ENCODE measurements around the gene C17orf113. TPM values are rescaled to one million over a fixed set of nuclear protein-coding genes. Genes with fewer than 3 reads are reported as not detected.

Gene C17orf113
- polyA plus RNA-seq, 6 donors from 2014 or later, result 0.13 to 0.87 (median 0.58) TPM

- Mint-ChIP-seq H3K27me3 (peaks cover 0 to 15% (median 12%) of the 10 kb centered on the region in 3 donors), H3K27ac (peak overlapping the region in 1 of 6 donors; percentile 3), H3K4me1 (peaks cover 2 to 5% (median 5%) of the 10 kb centered on the region in 3 donors), H3K36me3 (no peaks in the 10 kb centered on the region), H3K4me3 (no peak overlapping the region), H3K9me3 (no peaks in the 10 kb centered on the region)
- ATAC-seq (ENCODE audit: low read depth in 2 of 2) (no peak), DNase-seq (no peak)
Measured at GRCh38 chr17:42045719-42046118, 4.7 kb downstream of the C17orf113 start.

DNA sequence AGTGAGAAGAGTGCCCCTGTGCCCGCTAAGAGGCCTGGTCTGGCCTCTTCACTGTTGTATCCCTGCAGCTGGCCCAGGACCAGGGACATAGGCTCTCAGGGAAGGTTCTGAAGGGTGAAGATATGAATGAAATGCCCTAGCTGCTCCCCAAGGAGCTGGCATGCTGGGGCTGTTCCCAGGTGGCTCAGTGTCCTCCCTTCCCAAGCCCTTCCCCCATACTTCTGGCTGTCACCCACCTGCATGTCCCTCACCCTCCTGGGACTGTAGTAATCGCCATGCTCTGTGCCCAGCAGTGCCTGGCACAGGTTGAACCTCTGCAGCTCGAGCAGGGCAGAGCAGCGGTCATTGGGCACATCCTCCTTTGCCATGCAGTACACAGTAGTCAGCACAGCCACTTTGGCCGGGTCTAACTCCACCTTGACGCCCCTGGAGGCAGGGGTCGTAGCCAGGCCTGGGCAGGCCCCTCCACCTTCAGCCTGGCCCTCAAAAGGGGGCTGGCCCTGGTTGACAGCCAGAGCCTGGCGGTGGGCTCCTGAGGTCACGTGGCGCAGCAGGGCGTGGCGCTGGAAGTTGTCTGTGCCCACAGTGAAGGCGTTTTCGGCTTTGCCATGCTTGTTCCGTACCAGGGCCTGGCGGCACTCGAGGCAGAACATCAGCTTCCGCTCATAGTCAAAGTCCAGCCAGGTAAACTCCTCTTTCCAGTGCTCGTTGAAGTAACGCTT, 7.6 kb downstream of the C17orf113 start:
- H3K27me3 Mint-ChIP-seq, result peaks cover 0 to 7% (median 6%) of the 10 kb centered on the region in 3 donors
- no peak overlapping the region for H3K4me3 Mint-ChIP-seq
- no peak overlapping the region for H3K27ac Mint-ChIP-seq
- DNase-seq (no peak), ATAC-seq (ENCODE audit: low read depth in 2 of 2) (no peak)
- no peaks in the 10 kb centered on the region for H3K36me3 Mint-ChIP-seq
- H3K4me1 Mint-ChIP-seq, result no peaks in the 10 kb centered on the region
- no peaks in the 10 kb centered on the region for H3K9me3 Mint-ChIP-seq

- Mint-ChIP-seq H3K36me3 (no peaks in the 10 kb centered on the region), H3K9me3 (no peaks in the 10 kb centered on the region), H3K27me3 (peaks cover 0 to 14% (median 10%) of the 10 kb centered on the region in 3 donors), H3K4me3 (no peak overlapping the region), H3K27ac (peak overlapping the region in 2 of 6 donors; percentile 39 to 46), H3K4me1 (no peaks in the 10 kb centered on the region)
- DNase-seq (no peak), ATAC-seq (ENCODE audit: low read depth in 2 of 2) (no peak)
Measured at GRCh38 chr17:42041619-42042018, 8.8 kb downstream of the C17orf113 start.

GRCh38 chr17:42040818-42041217, 9.6 kb downstream of the C17orf113 start:
- no peak overlapping the region for H3K27ac Mint-ChIP-seq

DNA sequence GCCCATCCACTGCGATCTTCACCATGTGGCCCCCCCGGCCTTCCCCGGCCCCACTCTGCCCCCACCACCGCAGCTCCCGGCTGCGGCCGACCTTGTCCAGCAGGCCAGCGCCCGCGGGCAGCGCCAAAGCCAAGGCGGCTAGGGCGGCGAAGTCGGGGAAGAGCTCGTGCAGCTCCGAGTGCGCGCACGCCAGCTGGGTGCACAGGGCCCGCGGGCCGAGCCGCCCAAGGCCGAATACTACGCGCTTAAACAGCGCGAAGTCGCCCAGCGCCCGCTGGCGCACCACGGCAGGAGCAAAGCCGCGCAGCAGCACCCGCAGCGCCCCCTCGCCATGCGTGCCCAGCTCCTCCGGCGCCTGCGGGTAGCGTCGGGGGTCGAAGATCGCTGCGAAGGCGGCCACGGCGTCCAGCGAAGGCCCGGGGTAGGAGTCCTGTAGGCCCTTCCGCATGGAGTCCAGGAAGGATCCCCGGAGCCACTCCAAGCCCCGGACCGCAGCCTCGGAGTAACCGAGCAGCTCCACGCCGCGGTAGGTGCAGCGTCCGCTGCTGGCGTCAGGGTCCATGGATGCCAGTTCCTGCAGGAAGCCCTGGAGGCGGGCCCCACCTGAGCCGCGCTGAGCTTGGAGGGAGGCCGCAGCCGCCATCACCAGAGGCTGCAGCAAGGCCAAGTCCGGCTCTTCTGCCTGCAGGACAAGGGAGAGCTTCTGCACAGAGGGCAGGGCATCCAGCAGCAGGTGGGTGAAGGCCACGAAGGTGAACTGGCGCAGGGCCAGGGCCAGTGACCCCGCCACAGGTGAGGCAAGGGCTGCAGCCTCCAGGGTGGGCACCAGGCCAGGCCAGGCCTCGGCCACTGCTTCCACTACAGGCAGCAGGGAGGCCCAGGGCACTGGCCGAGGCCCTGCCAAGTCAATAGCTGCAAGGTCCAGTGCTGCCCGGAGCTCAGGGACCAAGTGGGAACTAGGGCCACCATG, 10.3 kb downstream of the C17orf113 start:
- Mint-ChIP-seq H3K9me3 (no peaks in the 10 kb centered on the region), H3K27ac (no peak overlapping the region), H3K4me1 (no peaks in the 10 kb centered on the region), H3K27me3 (peaks cover 0 to 14% (median 10%) of the 10 kb centered on the region in 3 donors), H3K4me3 (no peak overlapping the region), H3K36me3 (no peaks in the 10 kb centered on the region)
- DNase-seq, result no peak
- no peak for ATAC-seq (ENCODE audit: low read depth in 2 of 2)

More at GRCh38 chr17:42040818-42041217, 9.6 kb downstream of the C17orf113 start:
- no peak for DNase-seq
- ATAC-seq (ENCODE audit: low read depth in 2 of 2), result no peak
- Mint-ChIP-seq H3K4me1 (no peaks in the 10 kb centered on the region), H3K4me3 (no peak overlapping the region), H3K9me3 (no peaks in the 10 kb centered on the region), H3K36me3 (no peaks in the 10 kb centered on the region), H3K27me3 (peaks cover 0 to 14% (median 10%) of the 10 kb centered on the region in 3 donors)

DNA sequence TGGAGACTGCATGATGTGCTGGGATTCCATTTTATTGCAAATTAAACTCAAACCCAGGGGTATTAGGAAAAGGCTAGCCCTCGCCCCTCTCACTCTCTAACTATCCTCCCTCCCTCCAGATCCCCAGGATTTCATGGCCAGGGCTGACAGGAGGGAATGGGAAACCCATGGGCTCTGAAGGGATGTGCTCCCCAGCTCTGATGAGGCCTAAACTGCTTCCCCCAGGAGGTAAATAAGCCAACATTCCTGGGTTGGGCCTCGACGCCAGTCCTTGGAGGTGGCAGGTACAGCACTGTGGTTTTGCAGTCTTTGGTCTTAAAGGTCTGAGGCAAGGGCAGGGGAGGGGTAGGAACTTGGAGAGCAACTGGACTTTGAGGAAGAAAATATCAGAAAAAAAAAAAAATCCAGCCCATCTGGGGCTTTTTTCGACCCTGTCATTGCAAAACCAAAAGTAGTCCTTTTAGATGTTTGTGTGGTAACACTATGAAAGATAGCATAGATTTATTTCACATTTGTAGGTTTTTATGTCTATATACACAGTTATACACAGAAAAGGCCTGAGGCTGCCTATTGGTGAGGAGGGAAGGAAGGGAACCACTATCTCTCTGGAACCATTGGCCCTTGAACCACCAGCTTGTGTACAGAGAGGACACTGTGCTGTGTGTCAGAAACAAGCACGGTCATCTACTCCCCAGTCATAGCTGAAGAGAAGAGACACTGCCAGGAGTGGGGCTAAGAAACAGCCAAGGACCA, 12.0 kb downstream of the C17orf113 start:
- H3K9me3 Mint-ChIP-seq, result no peaks in the 10 kb centered on the region
- no peak for ATAC-seq (ENCODE audit: low read depth in 2 of 2)
- DNase-seq, result no peak
- H3K27me3 Mint-ChIP-seq, result peaks cover 0 to 14% (median 10%) of the 10 kb centered on the region in 3 donors
- no peaks in the 10 kb centered on the region for H3K36me3 Mint-ChIP-seq
- no peak overlapping the region for H3K4me3 Mint-ChIP-seq
- no peaks in the 10 kb centered on the region for H3K4me1 Mint-ChIP-seq
- H3K27ac Mint-ChIP-seq, result no peak overlapping the region

- no peak for ATAC-seq (ENCODE audit: low read depth in 2 of 2)
Measured at GRCh38 chr17:42034059-42034458, 16.3 kb downstream of the C17orf113 start.

GRCh38 chr17:42031584-42031983, 18.8 kb downstream of the C17orf113 start:
- H3K27me3 Mint-ChIP-seq, result no peaks in the 10 kb centered on the region
- no peak overlapping the region for H3K27ac Mint-ChIP-seq
- ATAC-seq (ENCODE audit: low read depth in 2 of 2) (no peak), DNase-seq (no peak)
- no peaks in the 10 kb centered on the region for H3K9me3 Mint-ChIP-seq
- H3K36me3 Mint-ChIP-seq, result no peaks in the 10 kb centered on the region
- H3K4me1 Mint-ChIP-seq, result peaks cover 0 to 6% (median 0%) of the 10 kb centered on the region in 3 donors
- H3K4me3 Mint-ChIP-seq, result no peak overlapping the region

More at GRCh38 chr17:42034059-42034458, 16.3 kb downstream of the C17orf113 start:
- no peak for DNase-seq
- no peaks in the 10 kb centered on the region for H3K9me3 Mint-ChIP-seq
- H3K27ac Mint-ChIP-seq, result peak overlapping the region in 2 of 6 donors; percentile 14 to 60
- no peaks in the 10 kb centered on the region for H3K4me1 Mint-ChIP-seq
- no peak overlapping the region for H3K4me3 Mint-ChIP-seq
- peaks cover 0 to 14% (median 10%) of the 10 kb centered on the region in 3 donors for H3K27me3 Mint-ChIP-seq
- no peaks in the 10 kb centered on the region for H3K36me3 Mint-ChIP-seq

GRCh38 chr17:42028791-42029127, 21.6 kb downstream of the C17orf113 start:
- H3K9me3 Mint-ChIP-seq, result no peaks in the 10 kb centered on the region
- ATAC-seq (ENCODE audit: low read depth in 2 of 2) (no peak), DNase-seq (no peak)
- peaks cover 0 to 8% of the 10 kb centered on the region in 2 donors for H3K36me3 Mint-ChIP-seq
- peaks cover 13 to 16% (median 15%) of the 10 kb centered on the region in 3 donors for H3K4me1 Mint-ChIP-seq
- H3K27ac Mint-ChIP-seq, result peak overlapping the region in 2 of 6 donors; percentile 72 to 86
- H3K27me3 Mint-ChIP-seq, result no peaks in the 10 kb centered on the region
- no peak overlapping the region for H3K4me3 Mint-ChIP-seq

GRCh38 chr17:42027961-42028790, 22.2 kb downstream of the C17orf113 start:
- no peak for DNase-seq
- no peak overlapping the region for H3K4me3 Mint-ChIP-seq
- H3K9me3 Mint-ChIP-seq, result no peaks in the 10 kb centered on the region
- ATAC-seq (ENCODE audit: low read depth in 2 of 2), result no peak
- no peaks in the 10 kb centered on the region for H3K27me3 Mint-ChIP-seq
- peaks cover 13 to 18% (median 16%) of the 10 kb centered on the region in 3 donors for H3K4me1 Mint-ChIP-seq
- H3K27ac Mint-ChIP-seq, result peak overlapping the region in 1 of 6 donors; percentile 72
- peaks cover 0 to 8% of the 10 kb centered on the region in 2 donors for H3K36me3 Mint-ChIP-seq

GRCh38 chr17:42027590-42027889, 22.9 kb downstream of the C17orf113 start:
- ATAC-seq (ENCODE audit: low read depth in 2 of 2) (no peak), DNase-seq (no peak)
- no peaks in the 10 kb centered on the region for H3K27me3 Mint-ChIP-seq
- H3K27ac Mint-ChIP-seq, result no peak overlapping the region
- peaks cover 0 to 8% of the 10 kb centered on the region in 2 donors for H3K36me3 Mint-ChIP-seq
- peaks cover 13 to 18% (median 16%) of the 10 kb centered on the region in 3 donors for H3K4me1 Mint-ChIP-seq
- no peak overlapping the region for H3K4me3 Mint-ChIP-seq
- H3K9me3 Mint-ChIP-seq, result no peaks in the 10 kb centered on the region

DNA sequence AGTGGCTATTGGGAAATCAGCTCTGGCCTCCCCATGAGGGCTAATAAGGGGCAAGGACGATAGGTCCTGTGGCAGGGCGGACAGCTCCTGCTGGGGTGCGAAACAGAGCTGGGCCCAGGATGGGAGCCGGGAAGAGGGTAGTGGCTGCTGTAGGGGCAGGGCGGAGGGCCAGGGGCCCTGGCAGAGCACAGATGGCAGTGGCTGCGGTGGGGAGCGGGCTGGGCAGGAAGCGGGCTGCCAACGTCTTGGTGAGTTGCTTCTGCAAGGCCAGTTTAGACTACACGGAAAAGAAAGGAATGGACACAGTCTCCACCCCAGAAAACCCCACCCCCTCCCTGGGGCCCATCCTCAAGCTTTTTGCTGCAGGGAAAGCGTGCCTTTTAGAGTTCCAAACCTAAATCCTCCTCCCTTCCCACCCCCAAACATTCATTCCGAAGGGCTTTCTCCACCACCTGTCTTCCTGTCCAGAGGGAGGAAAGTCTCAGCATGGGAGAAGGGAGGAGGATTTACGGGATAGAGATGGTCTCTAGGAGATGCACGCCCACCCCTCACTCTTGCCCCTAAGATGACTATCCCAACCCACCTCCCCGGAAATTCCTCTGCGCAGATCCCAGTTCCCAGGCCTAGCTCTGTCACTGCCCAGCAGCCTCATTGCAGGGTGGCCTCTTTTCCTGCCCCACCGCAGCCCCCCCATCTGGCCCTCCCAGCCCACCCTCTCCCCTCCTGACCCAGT, 23.4 kb downstream of the C17orf113 start:
- Mint-ChIP-seq H3K27me3 (no peaks in the 10 kb centered on the region), H3K4me1 (peaks cover 17 to 22% (median 19%) of the 10 kb centered on the region in 3 donors), H3K4me3 (no peak overlapping the region)

More for the DNA sequence above, 23.4 kb downstream of the C17orf113 start:
- DNase-seq, result no peak
- Mint-ChIP-seq H3K36me3 (peaks cover 0 to 8% of the 10 kb centered on the region in 2 donors), H3K27ac (no peak overlapping the region), H3K9me3 (no peaks in the 10 kb centered on the region)
- ATAC-seq (ENCODE audit: low read depth in 2 of 2), result no peak

Measured in naive B cell (primary cell).